ENCODE data around the gene NR2F6.

DNA sequence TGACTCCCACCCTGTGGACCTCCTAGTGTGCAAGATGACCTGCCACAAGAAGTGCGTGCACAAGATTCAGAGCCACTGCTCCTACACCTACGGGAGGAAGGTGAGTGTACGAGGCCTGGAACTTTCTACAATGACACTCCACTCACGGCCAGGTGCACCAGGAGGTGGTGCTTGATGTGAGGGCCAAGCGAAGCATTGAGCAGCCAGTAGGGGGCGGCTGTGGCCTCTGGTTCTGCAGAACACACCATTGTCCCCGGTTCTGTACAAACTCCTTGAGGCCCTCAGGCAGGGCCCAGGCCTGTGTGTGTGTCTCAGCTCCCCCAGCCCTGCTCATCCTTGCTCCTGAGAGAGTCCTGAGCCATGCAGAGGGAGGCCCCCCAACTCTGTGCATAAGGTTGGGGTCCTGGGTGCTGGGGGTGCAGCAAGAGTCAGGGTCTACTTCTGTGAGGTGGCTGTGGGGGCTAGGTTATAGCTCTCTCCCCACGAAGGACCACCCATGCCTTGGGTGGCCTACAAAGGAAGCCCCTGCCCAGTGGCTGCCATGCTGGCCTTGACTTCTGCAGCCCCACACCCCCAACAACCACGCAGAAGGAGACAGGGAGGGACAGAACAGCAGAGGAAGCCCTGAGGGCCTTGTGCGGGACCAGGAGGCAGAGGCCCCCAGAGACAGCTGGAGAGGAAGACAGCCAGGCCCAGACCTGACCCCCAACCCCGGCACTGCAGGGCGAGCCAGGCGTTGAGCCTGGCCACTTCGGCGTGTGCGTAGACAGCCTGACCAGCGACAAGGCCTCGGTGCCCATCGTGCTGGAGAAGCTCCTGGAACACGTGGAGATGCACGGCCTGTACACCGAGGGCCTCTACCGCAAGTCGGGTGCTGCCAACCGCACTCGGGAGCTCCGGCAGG lies 40.2 kb downstream of the NR2F6 start:
- TF ChIP-seq, protein P1, sequence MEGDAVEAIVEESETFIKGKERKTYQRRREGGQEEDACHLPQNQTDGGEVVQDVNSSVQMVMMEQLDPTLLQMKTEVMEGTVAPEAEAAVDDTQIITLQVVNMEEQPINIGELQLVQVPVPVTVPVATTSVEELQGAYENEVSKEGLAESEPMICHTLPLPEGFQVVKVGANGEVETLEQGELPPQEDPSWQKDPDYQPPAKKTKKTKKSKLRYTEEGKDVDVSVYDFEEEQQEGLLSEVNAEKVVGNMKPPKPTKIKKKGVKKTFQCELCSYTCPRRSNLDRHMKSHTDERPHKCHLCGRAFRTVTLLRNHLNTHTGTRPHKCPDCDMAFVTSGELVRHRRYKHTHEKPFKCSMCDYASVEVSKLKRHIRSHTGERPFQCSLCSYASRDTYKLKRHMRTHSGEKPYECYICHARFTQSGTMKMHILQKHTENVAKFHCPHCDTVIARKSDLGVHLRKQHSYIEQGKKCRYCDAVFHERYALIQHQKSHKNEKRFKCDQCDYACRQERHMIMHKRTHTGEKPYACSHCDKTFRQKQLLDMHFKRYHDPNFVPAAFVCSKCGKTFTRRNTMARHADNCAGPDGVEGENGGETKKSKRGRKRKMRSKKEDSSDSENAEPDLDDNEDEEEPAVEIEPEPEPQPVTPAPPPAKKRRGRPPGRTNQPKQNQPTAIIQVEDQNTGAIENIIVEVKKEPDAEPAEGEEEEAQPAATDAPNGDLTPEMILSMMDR (IDR thresholded peaks at IDR 0.05) = peak; percentile 72
- no peak for TF ChIP-seq EZH2 (IDR thresholded peaks at IDR 0.05; ENCODE audit: borderline replicate concordance, insufficient read depth, low read depth, low read length, poor library complexity, severe bottlenecking)

Data from B cell (primary cell).